ENCODE results near the gene RBM33. TPM values are rescaled to one million over a fixed set of nuclear protein-coding genes. Genes with fewer than 3 reads are reported as not detected.

Gene RBM33
- total and polyA plus RNA-seq, 4 donors, result 4.1 to 80.0 (median 47.2) TPM

- H3K4me3 ChIP-seq (ENCODE audit: low read length in 2 of 2), result no peak overlapping the region
- H3K27me3 ChIP-seq (ENCODE audit: control insufficient read depth in 1 of 2, insufficient read depth in 2 of 2, low read length in 1 of 2), result no peaks in the 10 kb centered on the region
- 87 to 92% methylated on average over 4 of the region's 4 CpGs for WGBS, 2 donors
- ATAC-seq (ENCODE audit: low FRiP score) (no peak), DNase-seq (no peak)
- intact Hi-C loops (cut with DNase I), result no loop called here
- no peaks in the 10 kb centered on the region for H3K9me3 ChIP-seq (ENCODE audit: control insufficient read depth, low read length)
- no peak overlapping the region for H3K27ac ChIP-seq (ENCODE audit: low read depth in 1 of 2, low read length in 2 of 2)
- H3K36me3 ChIP-seq (ENCODE audit: control insufficient read depth in 1 of 2, insufficient read depth in 2 of 2, low read length in 1 of 2), result no peaks in the 10 kb centered on the region
- H3K4me1 ChIP-seq (ENCODE audit: control insufficient read depth in 1 of 2, insufficient read depth in 2 of 2, low read length in 2 of 2), result no peaks in the 10 kb centered on the region
Measured at GRCh38 chr7:155663937-155664336, 19.5 kb downstream of the RBM33 start.

DNA sequence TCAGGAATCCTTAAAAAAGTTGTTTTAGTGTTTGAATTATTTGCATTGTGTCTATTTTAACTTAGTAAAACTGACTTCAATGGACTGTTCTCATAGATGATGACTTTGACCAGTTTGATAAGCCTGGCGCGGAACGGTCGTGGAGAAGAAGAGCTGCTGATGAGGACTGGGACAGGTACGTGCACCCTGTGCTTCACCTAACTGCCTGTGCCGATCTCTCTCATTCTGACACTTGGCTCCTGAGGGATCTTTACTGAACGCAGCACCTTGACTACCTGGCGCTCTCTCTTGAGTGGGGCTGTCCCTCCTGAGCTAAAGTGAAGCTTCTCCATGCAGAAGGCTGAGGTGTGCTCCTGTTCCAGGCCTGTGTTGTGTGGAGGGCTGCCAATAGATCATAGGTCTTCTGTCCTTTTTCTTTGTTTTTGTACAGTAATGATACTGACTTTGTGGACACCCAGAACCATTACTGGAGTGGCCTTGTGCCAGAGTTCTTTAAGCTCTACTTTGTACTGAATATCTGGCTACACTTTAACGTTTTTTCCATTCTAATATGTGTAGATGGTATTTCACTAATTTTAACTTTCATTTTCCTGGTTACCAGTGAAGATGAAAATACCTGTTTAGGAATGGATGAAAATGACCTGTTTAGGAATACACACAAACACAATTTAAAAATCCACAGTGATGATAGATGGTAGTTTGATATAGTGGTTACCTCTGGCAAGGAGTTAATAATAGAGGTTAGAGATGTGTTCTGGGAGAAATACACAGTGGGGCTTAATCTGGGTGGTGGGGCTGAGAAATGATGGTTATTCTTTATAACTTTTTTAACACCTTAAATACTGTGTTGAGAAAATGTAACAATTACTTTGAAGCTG is 20.9 kb downstream of the RBM33 start:
- Histone ChIP-seq H3K9me3 (ENCODE audit: control insufficient read depth, low read length) (no peaks in the 10 kb centered on the region), H3K4me1 (ENCODE audit: control insufficient read depth in 1 of 2, insufficient read depth in 2 of 2, low read length in 2 of 2) (no peaks in the 10 kb centered on the region), H3K36me3 (ENCODE audit: control insufficient read depth in 1 of 2, insufficient read depth in 2 of 2, low read length in 1 of 2) (no peaks in the 10 kb centered on the region), H3K4me3 (ENCODE audit: low read length in 2 of 2) (no peak overlapping the region), H3K27ac (ENCODE audit: low read depth in 1 of 2, low read length in 2 of 2) (no peak overlapping the region), H3K27me3 (ENCODE audit: control insufficient read depth in 1 of 2, insufficient read depth in 2 of 2, low read length in 1 of 2) (no peaks in the 10 kb centered on the region)
- intact Hi-C loops (cut with DNase I), result no loop called here
- no peak for ATAC-seq (ENCODE audit: low FRiP score)
- no peak for DNase-seq
- 89 to 93% methylated on average over 9 of the region's 9 CpGs for WGBS, 2 donors

- Histone ChIP-seq H3K36me3 (ENCODE audit: control insufficient read depth in 1 of 2, insufficient read depth in 2 of 2, low read length in 1 of 2) (no peaks in the 10 kb centered on the region), H3K4me3 (ENCODE audit: low read length in 2 of 2) (no peak overlapping the region), H3K27ac (ENCODE audit: low read depth in 1 of 2, low read length in 2 of 2) (no peak overlapping the region), H3K27me3 (ENCODE audit: control insufficient read depth in 1 of 2, insufficient read depth in 2 of 2, low read length in 1 of 2) (no peaks in the 10 kb centered on the region), H3K4me1 (ENCODE audit: control insufficient read depth in 1 of 2, insufficient read depth in 2 of 2, low read length in 2 of 2) (no peaks in the 10 kb centered on the region), H3K9me3 (ENCODE audit: control insufficient read depth, low read length) (no peaks in the 10 kb centered on the region)
- DNase-seq (no peak), ATAC-seq (ENCODE audit: low FRiP score) (no peak)
- 74 to 78% methylated on average over 3 of the region's 3 CpGs for WGBS, 2 donors
- intact Hi-C loops (cut with DNase I), result no loop called here
Measured at GRCh38 chr7:155665957-155666287, 21.5 kb downstream of the RBM33 start.

- Histone ChIP-seq H3K9me3 (ENCODE audit: control insufficient read depth, low read length) (no peaks in the 10 kb centered on the region), H3K36me3 (ENCODE audit: control insufficient read depth in 1 of 2, insufficient read depth in 2 of 2, low read length in 1 of 2) (no peaks in the 10 kb centered on the region), H3K4me3 (ENCODE audit: low read length in 2 of 2) (no peak overlapping the region), H3K27ac (ENCODE audit: low read depth in 1 of 2, low read length in 2 of 2) (no peak overlapping the region), H3K27me3 (ENCODE audit: control insufficient read depth in 1 of 2, insufficient read depth in 2 of 2, low read length in 1 of 2) (no peaks in the 10 kb centered on the region), H3K4me1 (ENCODE audit: control insufficient read depth in 1 of 2, insufficient read depth in 2 of 2, low read length in 2 of 2) (no peaks in the 10 kb centered on the region)
- DNase-seq (no peak), ATAC-seq (ENCODE audit: low FRiP score) (no peak)
- WGBS, 2 donors, result 81 to 83% methylated on average over 6 of the region's 6 CpGs
- intact Hi-C loops (cut with DNase I), result no loop called here
Measured at GRCh38 chr7:155667241-155667829, 22.9 kb downstream of the RBM33 start.

DNA sequence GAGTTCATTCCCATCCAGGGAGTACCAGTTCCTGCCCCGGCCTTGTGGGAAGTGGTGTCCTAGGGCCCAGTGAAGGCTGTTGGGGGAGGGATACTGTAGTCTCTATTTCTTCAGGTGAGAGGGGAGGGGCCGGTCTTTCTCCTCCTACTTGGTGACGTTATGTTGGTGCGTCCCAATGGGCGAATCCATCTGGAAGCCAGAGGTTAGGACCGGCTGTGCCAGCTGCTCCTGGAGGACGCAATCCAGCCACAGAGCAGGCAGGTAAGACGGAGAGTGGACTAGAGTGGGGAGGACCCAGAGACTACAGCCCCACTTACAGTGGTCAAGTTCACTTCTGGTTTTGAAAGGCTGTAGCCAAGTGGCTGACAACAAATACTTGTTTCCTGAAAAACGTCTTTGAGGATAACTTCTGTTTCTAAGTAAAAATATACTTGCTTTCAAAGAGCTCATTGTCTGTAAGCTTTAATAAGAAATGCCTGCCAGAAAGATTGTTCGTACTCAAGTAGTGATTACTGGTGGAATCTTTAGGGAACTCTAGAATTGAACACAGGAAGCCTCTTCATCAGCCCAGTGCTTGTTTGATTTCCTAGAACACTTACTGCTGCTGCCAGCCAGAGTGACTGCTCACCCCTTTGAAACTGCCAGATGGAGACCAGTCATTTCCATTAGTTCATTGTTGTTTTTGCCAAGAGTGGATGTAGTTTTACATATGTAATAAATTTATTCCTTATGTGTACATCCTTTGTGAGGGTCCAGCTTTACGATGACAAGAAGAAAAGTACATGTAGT is 25.4 kb downstream of the RBM33 start:
- Histone ChIP-seq H3K4me1 (ENCODE audit: control insufficient read depth in 1 of 2, insufficient read depth in 2 of 2, low read length in 2 of 2) (no peaks in the 10 kb centered on the region), H3K27me3 (ENCODE audit: control insufficient read depth in 1 of 2, insufficient read depth in 2 of 2, low read length in 1 of 2) (no peaks in the 10 kb centered on the region), H3K9me3 (ENCODE audit: control insufficient read depth, low read length) (no peaks in the 10 kb centered on the region), H3K36me3 (ENCODE audit: control insufficient read depth in 1 of 2, insufficient read depth in 2 of 2, low read length in 1 of 2) (no peaks in the 10 kb centered on the region), H3K27ac (ENCODE audit: low read depth in 1 of 2, low read length in 2 of 2) (no peak overlapping the region), H3K4me3 (ENCODE audit: low read length in 2 of 2) (no peak overlapping the region)
- DNase-seq (no peak), ATAC-seq (ENCODE audit: low FRiP score) (no peak)
- intact Hi-C loops (cut with DNase I), result no loop called here
- 76 to 78% methylated on average over 11 of the region's 11 CpGs for WGBS, 2 donors

DNA sequence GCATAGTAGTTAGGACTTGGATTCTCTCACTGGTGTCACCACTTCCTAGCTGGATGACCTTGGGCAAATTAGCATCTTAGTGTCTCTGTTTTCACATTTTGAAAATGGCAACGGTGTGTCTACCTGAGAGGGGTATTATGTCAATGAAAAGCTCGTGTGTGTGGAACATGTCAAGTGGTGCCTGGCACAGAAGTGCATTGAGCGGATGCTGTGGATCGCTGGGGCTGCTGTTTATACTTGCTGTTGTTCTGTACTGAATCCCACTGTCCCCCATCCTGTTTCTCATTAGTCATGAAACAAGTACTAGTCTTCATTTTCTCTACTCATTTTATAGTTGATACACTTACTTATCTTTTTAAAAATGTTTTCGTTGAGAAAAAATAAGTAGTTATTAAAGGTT is 26.1 kb downstream of the RBM33 start:
- WGBS, 2 donors, result 64 to 71% methylated on average over 5 of the region's 5 CpGs
- DNase-seq (no peak), ATAC-seq (ENCODE audit: low FRiP score) (no peak)
- Histone ChIP-seq H3K36me3 (ENCODE audit: control insufficient read depth in 1 of 2, insufficient read depth in 2 of 2, low read length in 1 of 2) (no peaks in the 10 kb centered on the region), H3K9me3 (ENCODE audit: control insufficient read depth, low read length) (no peaks in the 10 kb centered on the region), H3K4me3 (ENCODE audit: low read length in 2 of 2) (no peak overlapping the region), H3K27ac (ENCODE audit: low read depth in 1 of 2, low read length in 2 of 2) (no peak overlapping the region), H3K4me1 (ENCODE audit: control insufficient read depth in 1 of 2, insufficient read depth in 2 of 2, low read length in 2 of 2) (no peaks in the 10 kb centered on the region), H3K27me3 (ENCODE audit: control insufficient read depth in 1 of 2, insufficient read depth in 2 of 2, low read length in 1 of 2) (no peaks in the 10 kb centered on the region)
- intact Hi-C loops (cut with DNase I), result no loop called here

DNA sequence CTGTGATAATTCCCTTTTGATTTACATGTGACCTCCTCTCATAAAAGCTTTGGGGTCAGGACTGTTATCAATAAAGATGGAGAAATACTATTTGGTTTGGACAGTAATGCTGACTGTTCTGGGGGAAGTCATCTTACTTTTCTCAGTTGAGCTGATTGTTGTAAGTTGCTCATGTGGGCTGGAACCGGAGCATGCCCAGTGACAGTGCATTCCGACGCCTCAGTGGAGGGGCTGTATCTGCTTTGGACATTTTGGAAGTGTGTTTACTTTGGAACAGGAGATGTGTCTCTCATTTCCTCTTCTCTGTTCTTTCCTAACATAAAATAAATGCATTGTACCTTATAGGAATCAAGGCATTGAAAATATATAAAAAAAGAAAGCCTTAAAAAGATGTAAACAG is 30.1 kb downstream of the RBM33 start:
- DNase-seq, result no peak
- ATAC-seq (ENCODE audit: low FRiP score), result no peak
- intact Hi-C loops (cut with DNase I), result no loop called here
- H3K36me3 ChIP-seq (ENCODE audit: control insufficient read depth in 1 of 2, insufficient read depth in 2 of 2, low read length in 1 of 2), result no peaks in the 10 kb centered on the region
- no peak overlapping the region for H3K27ac ChIP-seq (ENCODE audit: low read depth in 1 of 2, low read length in 2 of 2)
- H3K9me3 ChIP-seq (ENCODE audit: control insufficient read depth, low read length), result no peaks in the 10 kb centered on the region
- H3K4me1 ChIP-seq (ENCODE audit: control insufficient read depth in 1 of 2, insufficient read depth in 2 of 2, low read length in 2 of 2), result peaks cover 0 to 5% of the 10 kb centered on the region in 2 donors
- WGBS, 2 donors, result 77 to 78% methylated on average over 3 of the region's 3 CpGs
- H3K4me3 ChIP-seq (ENCODE audit: low read length in 2 of 2), result no peak overlapping the region
- no peaks in the 10 kb centered on the region for H3K27me3 ChIP-seq (ENCODE audit: control insufficient read depth in 1 of 2, insufficient read depth in 2 of 2, low read length in 1 of 2)

GRCh38 chr7:155676052-155676451 is 31.6 kb downstream of the RBM33 start:
- Histone ChIP-seq H3K4me3 (ENCODE audit: low read length in 2 of 2) (no peak overlapping the region), H3K27ac (ENCODE audit: low read depth in 1 of 2, low read length in 2 of 2) (no peak overlapping the region), H3K36me3 (ENCODE audit: control insufficient read depth in 1 of 2, insufficient read depth in 2 of 2, low read length in 1 of 2) (peaks cover 3 to 4% of the 10 kb centered on the region in 2 donors), H3K4me1 (ENCODE audit: control insufficient read depth in 1 of 2, insufficient read depth in 2 of 2, low read length in 2 of 2) (peaks cover 0 to 5% of the 10 kb centered on the region in 2 donors), H3K9me3 (ENCODE audit: control insufficient read depth, low read length) (no peaks in the 10 kb centered on the region), H3K27me3 (ENCODE audit: control insufficient read depth in 1 of 2, insufficient read depth in 2 of 2, low read length in 1 of 2) (no peaks in the 10 kb centered on the region)
- ATAC-seq (ENCODE audit: low FRiP score) (no peak), DNase-seq (no peak)
- intact Hi-C loops (cut with DNase I), result no loop called here
- WGBS, 2 donors, result 79 to 81% methylated on average over 8 of the region's 8 CpGs
